Astrocyte (in vitro differentiated cells and primary cell): Measurements from ENCODE around the gene EAPP. TPM values are rescaled to one million over a fixed set of nuclear protein-coding genes. Genes with fewer than 3 reads are reported as not detected.

ENCODE experiments used
- DNase-seq: peaks from one replicate; pipeline ENCODE4 v3.0.0-alpha.2; 2010; ENCODE audit warnings: low read depth
- FAIRE-seq: peaks from 2 replicates; lab custom pipeline; 2011; peaks lifted over from hg19 to GRCh38; lab: Jason Lieb, UNC
- H2AFZ ChIP-seq: 2 replicates; pipeline ENCODE4 v1.6.0; 2012; ENCODE audit warnings: low read depth, low read length, inconsistent platforms
- H3K27ac ChIP-seq: 2 replicates; pipeline ENCODE4 v1.5.1; 2011; ENCODE audit warnings: low read depth, low read length, inconsistent platforms
- H3K27me3 ChIP-seq: 2 replicates; pipeline ENCODE4 v1.6.0; 2011; ENCODE audit warnings: low read length, inconsistent platforms; ENCODE audit not compliant: insufficient read depth
- H3K36me3 ChIP-seq: 2 replicates; pipeline ENCODE4 v1.5.1; 2011; ENCODE audit warnings: low read length, inconsistent platforms; ENCODE audit not compliant: insufficient read depth
- H3K4me1 ChIP-seq: 2 replicates; pipeline ENCODE4 v1.5.1; 2011; ENCODE audit warnings: low read length, inconsistent platforms; ENCODE audit not compliant: insufficient read depth
- H3K4me2 ChIP-seq: 2 replicates; pipeline ENCODE4 v1.6.0; 2012; ENCODE audit warnings: low read length, inconsistent platforms
- H3K4me3 ChIP-seq: 2 replicates; pipeline ENCODE4 v1.5.1; 2011; ENCODE audit warnings: low read depth, mild to moderate bottlenecking, low read length, inconsistent platforms; ENCODE audit not compliant: insufficient read depth
- H3K79me2 ChIP-seq: 2 replicates; pipeline ENCODE4 v1.6.0; 2012; ENCODE audit warnings: mild to moderate bottlenecking, low read length, inconsistent platforms; ENCODE audit not compliant: insufficient read depth
- H3K9ac ChIP-seq: 2 replicates; pipeline ENCODE4 v1.6.0; 2012; ENCODE audit warnings: mild to moderate bottlenecking, low read length, inconsistent platforms
- H3K9me3 ChIP-seq: 2 replicates; pipeline ENCODE4 v1.5.1; 2012; ENCODE audit warnings: low read depth, mild to moderate bottlenecking, low read length, inconsistent platforms; ENCODE audit not compliant: insufficient read depth
- H4K20me1 ChIP-seq: 2 replicates; pipeline ENCODE4 v1.6.0; 2012; ENCODE audit warnings: low read length, inconsistent platforms; ENCODE audit not compliant: insufficient read depth
- H3K27ac Mint-ChIP-seq: one replicate; pipeline ENCODE4 v1.8.0; 2021; ENCODE audit warnings: mild to moderate bottlenecking, mixed read lengths; ENCODE audit not compliant: unreplicated experiment
- H3K27me3 Mint-ChIP-seq: one replicate; pipeline ENCODE4 v1.8.0; 2021; ENCODE audit warnings: low read depth, mixed read lengths; ENCODE audit not compliant: unreplicated experiment
- H3K36me3 Mint-ChIP-seq: one replicate; pipeline ENCODE4 v1.8.0; 2021; ENCODE audit warnings: low read depth, mixed read lengths; ENCODE audit not compliant: unreplicated experiment
- H3K4me1 Mint-ChIP-seq: one replicate; pipeline ENCODE4 v1.8.0; 2021; ENCODE audit warnings: low read depth, mixed read lengths; ENCODE audit not compliant: unreplicated experiment
- H3K4me3 Mint-ChIP-seq: one replicate; pipeline ENCODE4 v1.8.0; 2021; ENCODE audit warnings: mild to moderate bottlenecking, moderate library complexity, mixed read lengths; ENCODE audit not compliant: unreplicated experiment
- H3K9me3 Mint-ChIP-seq: one replicate; pipeline ENCODE4 v1.8.0; 2021; ENCODE audit warnings: mild to moderate bottlenecking, mixed read lengths; ENCODE audit not compliant: unreplicated experiment
- CTCF ChIP-seq: IDR thresholded peaks from 2 replicates; pipeline ENCODE4 v1.5.1; 2011; ENCODE audit warnings: low read depth, mild to moderate bottlenecking, inconsistent platforms, low read length, moderate library complexity; ENCODE audit not compliant: insufficient read depth
- EZH2 ChIP-seq: IDR thresholded peaks from 2 replicates; pipeline ENCODE4 v1.6.1; 2012; ENCODE audit warnings: mild to moderate bottlenecking, low read length, inconsistent platforms; ENCODE audit not compliant: insufficient read depth
- total RNA-seq: library from RNA; stranded (reverse); gene quantifications from 2 replicates; pipeline ENCODE4 v1.2.1, GENCODE V29; 2021

The EAPP gene
- total RNA-seq, 1 donor from 2014 or later: 47.9 TPM

GRCh38 chr14:34582117-34582680 is 42.7 kb upstream of the EAPP start:
- Histone ChIP-seq H3K4me3 (no peak overlapping the region), H3K9me3 (no peaks in the 10 kb centered on the region), H3K36me3 (peaks cover 27% of the 10 kb centered on the region), H3K9ac (no peak overlapping the region), H4K20me1 (peaks cover 8% of the 10 kb centered on the region), H3K4me1 (no peaks in the 10 kb centered on the region), H3K79me2 (no peaks in the 10 kb centered on the region), H3K27me3 (no peaks in the 10 kb centered on the region), H2AFZ (no peak overlapping the region), H3K27ac (no peak overlapping the region), H3K4me2 (no peak overlapping the region)
- Mint-ChIP-seq H3K4me3 (no peak overlapping the region), H3K9me3 (no peaks in the 10 kb centered on the region), H3K27ac (no peak overlapping the region), H3K4me1 (no peaks in the 10 kb centered on the region), H3K36me3 (peaks cover 10% of the 10 kb centered on the region), H3K27me3 (no peaks in the 10 kb centered on the region)
- TF ChIP-seq CTCF (no peak), EZH2 (no peak)
- no peak for DNase-seq
- FAIRE-seq: no peak

GRCh38 chr14:34580381-34580780 is 40.9 kb upstream of the EAPP start:
- Mint-ChIP-seq H3K4me3 (no peak overlapping the region), H3K27ac (no peak overlapping the region), H3K4me1 (no peaks in the 10 kb centered on the region), H3K27me3 (no peaks in the 10 kb centered on the region), H3K9me3 (no peaks in the 10 kb centered on the region), H3K36me3 (peaks cover 10% of the 10 kb centered on the region)
- no peak overlapping the region for H3K4me2 ChIP-seq
- no peaks in the 10 kb centered on the region for H3K79me2 ChIP-seq
- FAIRE-seq (no peak), DNase-seq (no peak)
- H3K4me1 ChIP-seq: no peaks in the 10 kb centered on the region
- no peak overlapping the region for H3K27ac ChIP-seq
- H3K9me3 ChIP-seq: no peaks in the 10 kb centered on the region
- no peaks in the 10 kb centered on the region for H3K27me3 ChIP-seq
- no peak overlapping the region for H2AFZ ChIP-seq
- H3K9ac ChIP-seq: no peak overlapping the region
- H4K20me1 ChIP-seq: peaks cover 8% of the 10 kb centered on the region
- no peak for TF ChIP-seq EZH2
- TF ChIP-seq CTCF: no peak
- H3K36me3 ChIP-seq: peaks cover 23% of the 10 kb centered on the region
- H3K4me3 ChIP-seq: no peak overlapping the region

- Histone ChIP-seq H3K27me3 (no peaks in the 10 kb centered on the region), H3K4me3 (no peak overlapping the region), H2AFZ (no peak overlapping the region), H3K79me2 (no peaks in the 10 kb centered on the region), H3K27ac (no peak overlapping the region), H3K4me1 (no peaks in the 10 kb centered on the region), H3K36me3 (peaks cover 34% of the 10 kb centered on the region), H3K9ac (no peak overlapping the region), H3K4me2 (no peak overlapping the region), H4K20me1 (no peaks in the 10 kb centered on the region), H3K9me3 (no peaks in the 10 kb centered on the region)
- TF ChIP-seq EZH2: no peak
- TF ChIP-seq CTCF: no peak
- Mint-ChIP-seq H3K4me1 (no peaks in the 10 kb centered on the region), H3K27ac (no peak overlapping the region), H3K4me3 (no peak overlapping the region), H3K27me3 (no peaks in the 10 kb centered on the region), H3K36me3 (peaks cover 12% of the 10 kb centered on the region), H3K9me3 (no peaks in the 10 kb centered on the region)
- no peak for DNase-seq
- FAIRE-seq: no peak
These were observed 32.3 kb upstream of the EAPP start for GRCh38 chr14:34571771-34572170.
